Measurements from ENCODE around the gene IER3IP1.
A peak's percentile ranks its signal among the peaks of the same experiment; 100 is the strongest.
"Not testable (repeated sequence)": the region's sequence is repeated elsewhere in the genome, so short reads cannot be mapped to it uniquely, and the experiment has no call there.

IER3IP1 gene

GRCh38 chr18:47206945-47207637, 30.9 kb upstream of the IER3IP1 start:
- TF ChIP-seq RARB (CRISPR knock-in tag; IDR thresholded peaks at IDR 0.05), result no peak
- TF ChIP-seq ZNF8 (CRISPR knock-in tag; IDR thresholded peaks at IDR 0.05), result no peak
- no peak for TF ChIP-seq TCF4 (CRISPR knock-in tag; IDR thresholded peaks at IDR 0.05; ENCODE audit: borderline replicate concordance)
- TF ChIP-seq PPARA (CRISPR knock-in tag; IDR thresholded peaks at IDR 0.05; ENCODE audit: borderline replicate concordance), result no peak
- no peak for TF ChIP-seq CSRNP3 (CRISPR knock-in tag; IDR thresholded peaks at IDR 0.05)
- TF ChIP-seq ARNTL (CRISPR knock-in tag; IDR thresholded peaks at IDR 0.05; ENCODE audit: borderline replicate concordance, low read depth), result no peak
- no peak for TF ChIP-seq TOX (CRISPR knock-in tag; IDR thresholded peaks at IDR 0.05; ENCODE audit: borderline replicate concordance)
- TF ChIP-seq PATZ1 (CRISPR knock-in tag; IDR thresholded peaks at IDR 0.05; ENCODE audit: borderline replicate concordance), result no peak
- ATAC-seq, result no peak

- TF ChIP-seq BACH2 (CRISPR knock-in tag; IDR thresholded peaks at IDR 0.05; ENCODE audit: borderline replicate concordance) (no peak), OSR1 (CRISPR knock-in tag; IDR thresholded peaks at IDR 0.05) (no peak), ZNF70 (CRISPR knock-in tag; IDR thresholded peaks at IDR 0.05) (no peak), TOX (CRISPR knock-in tag; IDR thresholded peaks at IDR 0.05; ENCODE audit: borderline replicate concordance) (no peak), PPARA (CRISPR knock-in tag; IDR thresholded peaks at IDR 0.05; ENCODE audit: borderline replicate concordance) (no peak), RARB (CRISPR knock-in tag; IDR thresholded peaks at IDR 0.05) (no peak), ZFP3 (CRISPR knock-in tag; IDR thresholded peaks at IDR 0.05) (no peak)
- peak; percentile 94 for ATAC-seq
These were observed 28.9 kb upstream of the IER3IP1 start for GRCh38 chr18:47204908-47205522.

GRCh38 chr18:47203626-47204464, 27.7 kb upstream of the IER3IP1 start:
- ATAC-seq, result peak; percentile 56; the same call in 2 of the 3 replicates
- TF ChIP-seq CREB5 (CRISPR knock-in tag; IDR thresholded peaks at IDR 0.05; ENCODE audit: low read depth) (no peak), GLIS3 (CRISPR knock-in tag; IDR thresholded peaks at IDR 0.05) (no peak), PATZ1 (CRISPR knock-in tag; IDR thresholded peaks at IDR 0.05; ENCODE audit: borderline replicate concordance) (no peak), ZNF70 (CRISPR knock-in tag; IDR thresholded peaks at IDR 0.05) (no peak), TSHZ2 (CRISPR knock-in tag; IDR thresholded peaks at IDR 0.05) (peak; percentile 32; the same call in 1 of the 2 replicates), BACH2 (CRISPR knock-in tag; IDR thresholded peaks at IDR 0.05; ENCODE audit: borderline replicate concordance) (no peak), ISL1 (CRISPR knock-in tag; IDR thresholded peaks at IDR 0.05) (peak; percentile 47), RARB (CRISPR knock-in tag; IDR thresholded peaks at IDR 0.05) (no peak), SNAI2 (CRISPR knock-in tag; IDR thresholded peaks at IDR 0.05) (no peak), PPARA (CRISPR knock-in tag; IDR thresholded peaks at IDR 0.05; ENCODE audit: borderline replicate concordance) (no peak), OSR1 (CRISPR knock-in tag; IDR thresholded peaks at IDR 0.05) (no peak), POU6F1 (CRISPR knock-in tag; IDR thresholded peaks at IDR 0.05; ENCODE audit: borderline replicate concordance, low read depth) (no peak), CSDC2 (CRISPR knock-in tag; IDR thresholded peaks at IDR 0.05) (no peak), ZC3H10 (CRISPR knock-in tag; IDR thresholded peaks at IDR 0.05) (no peak), ZNF565 (CRISPR knock-in tag; conservative IDR thresholded peaks at IDR 0.05; ENCODE audit: low read depth) (no peak), TCF4 (CRISPR knock-in tag; IDR thresholded peaks at IDR 0.05; ENCODE audit: borderline replicate concordance) (peak; percentile 69; the same call in 1 of the 2 replicates), ZNF8 (CRISPR knock-in tag; IDR thresholded peaks at IDR 0.05) (no peak), ESRRG (CRISPR knock-in tag; IDR thresholded peaks at IDR 0.05) (0 out of 2 replicates have a peak, but pooled peaks have one; percentile 44)

- ATAC-seq, result not testable (repeated sequence)
These were observed 19.8 kb upstream of the IER3IP1 start for GRCh38 chr18:47195961-47196360.
